GM19193 (cell line): ENCODE measurements around the gene CENPM.
A peak's percentile ranks its signal among the peaks of the same experiment; 100 is the strongest.

Source experiments
- POLR2A ChIP-seq: IDR thresholded peaks from 4 replicates; pipeline ENCODE4 v1.6.1; 2011; ENCODE audit not compliant: insufficient read depth, insufficient read length; ENCODE audit errors: extremely low read depth

Gene CENPM

GRCh38 chr22:41913842-41914534 lies 33.0 kb downstream of the CENPM start:
- TF ChIP-seq POLR2A, result no peak

- no peak for TF ChIP-seq POLR2A
Observed at GRCh38 chr22:41913040-41913719, 33.8 kb downstream of the CENPM start.

- no peak for TF ChIP-seq POLR2A
Observed at GRCh38 chr22:41912338-41913039, 34.5 kb downstream of the CENPM start.

- TF ChIP-seq POLR2A, result no peak
Observed at GRCh38 chr22:41911001-41911611, 35.8 kb downstream of the CENPM start.

- no peak for TF ChIP-seq POLR2A
Observed at GRCh38 chr22:41910050-41911000, 36.6 kb downstream of the CENPM start.

GRCh38 chr22:41909310-41910049 lies 37.5 kb downstream of the CENPM start:
- no peak for TF ChIP-seq POLR2A

GRCh38 chr22:41908411-41909309 lies 38.3 kb downstream of the CENPM start:
- no peak for TF ChIP-seq POLR2A

- TF ChIP-seq POLR2A, result peak; percentile 31
Observed at GRCh38 chr22:41907436-41908401, 39.2 kb downstream of the CENPM start.

GRCh38 chr22:41906822-41907221 lies 40.1 kb downstream of the CENPM start:
- peak; percentile 12 for TF ChIP-seq POLR2A

GRCh38 chr22:41905411-41906202 lies 41.3 kb downstream of the CENPM start:
- no peak for TF ChIP-seq POLR2A
